Mononuclear cell (primary cell): ENCODE results near the gene ARHGAP26. TPM values are rescaled to one million over a fixed set of nuclear protein-coding genes. Genes with fewer than 3 reads are reported as not detected.
"Not testable (repeated sequence)": the region's sequence is repeated elsewhere in the genome, so short reads cannot be mapped to it uniquely, and the experiment has no call there.

Experiments used
- H3K27me3 ChIP-seq: 2 replicates; pipeline ENCODE4 v1.6.0; 2011; ENCODE audit warnings: low read length, control low read depth; ENCODE audit not compliant: insufficient read depth
- H3K4me1 ChIP-seq: 2 replicates; pipeline ENCODE4 v1.5.1; 2011; ENCODE audit warnings: mild to moderate bottlenecking, low read length, control low read depth; ENCODE audit not compliant: insufficient read depth
- H3K4me3 ChIP-seq: 2 replicates; pipeline ENCODE4 v1.5.1; 2011; ENCODE audit warnings: mild to moderate bottlenecking, low read length, moderate library complexity
- H3K9me3 ChIP-seq: 2 replicates; pipeline ENCODE4 v1.5.1; 2011; ENCODE audit warnings: low read depth, mild to moderate bottlenecking, control low read depth, low read length
- total RNA-seq: library from RNA; depleted of rRNA; stranded (reverse); fragments of >200 nt; gene quantifications from one replicate; pipeline ENCODE4 v1.2.3, GENCODE V29; 2012

Gene ARHGAP26
- total RNA-seq, 1 donor = 53.6 TPM

DNA sequence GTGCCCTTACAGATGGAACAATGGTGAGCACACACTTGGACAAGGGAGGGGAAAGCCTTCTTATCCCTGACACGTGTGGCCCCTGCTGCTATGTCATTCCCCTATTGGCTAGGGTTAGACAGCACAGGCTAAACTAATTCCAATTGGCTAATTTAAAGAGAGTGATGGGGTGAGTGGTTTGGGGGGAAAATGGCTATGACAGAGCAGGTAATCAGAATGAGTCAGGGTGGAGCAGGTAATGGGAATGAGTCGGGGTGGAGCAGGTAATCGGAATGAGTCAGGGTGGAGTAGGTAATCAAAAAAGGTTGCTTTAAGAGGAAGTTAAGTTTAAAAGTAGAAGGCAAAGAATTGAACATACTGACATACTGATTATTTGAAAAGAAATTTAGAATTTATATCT, 324.4 kb downstream of the ARHGAP26 start:
- not testable (repeated sequence) for H3K27me3 ChIP-seq, H3K4me3 ChIP-seq, H3K4me1 ChIP-seq, H3K9me3 ChIP-seq

DNA sequence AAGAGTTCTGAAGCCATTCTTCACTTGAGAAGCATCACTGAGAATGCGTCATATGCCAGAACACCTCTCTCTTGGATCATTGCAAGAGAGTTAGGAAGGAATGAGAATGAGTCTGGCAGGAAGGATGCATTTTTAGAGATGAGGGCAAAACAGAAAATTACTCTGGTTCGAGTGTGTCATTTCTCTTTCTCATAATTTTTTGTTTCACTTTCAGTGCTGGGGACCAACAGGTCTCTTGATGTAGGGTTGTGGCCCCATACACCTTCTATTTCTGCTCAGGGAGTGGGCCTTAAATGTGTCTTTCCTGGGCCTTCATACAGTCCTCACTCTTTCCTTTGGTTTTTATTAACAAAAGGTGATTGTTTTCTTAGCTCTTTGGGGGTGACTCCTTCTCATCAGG, 330.9 kb downstream of the ARHGAP26 start:
- no peaks in the 10 kb centered on the region for H3K27me3 ChIP-seq

DNA sequence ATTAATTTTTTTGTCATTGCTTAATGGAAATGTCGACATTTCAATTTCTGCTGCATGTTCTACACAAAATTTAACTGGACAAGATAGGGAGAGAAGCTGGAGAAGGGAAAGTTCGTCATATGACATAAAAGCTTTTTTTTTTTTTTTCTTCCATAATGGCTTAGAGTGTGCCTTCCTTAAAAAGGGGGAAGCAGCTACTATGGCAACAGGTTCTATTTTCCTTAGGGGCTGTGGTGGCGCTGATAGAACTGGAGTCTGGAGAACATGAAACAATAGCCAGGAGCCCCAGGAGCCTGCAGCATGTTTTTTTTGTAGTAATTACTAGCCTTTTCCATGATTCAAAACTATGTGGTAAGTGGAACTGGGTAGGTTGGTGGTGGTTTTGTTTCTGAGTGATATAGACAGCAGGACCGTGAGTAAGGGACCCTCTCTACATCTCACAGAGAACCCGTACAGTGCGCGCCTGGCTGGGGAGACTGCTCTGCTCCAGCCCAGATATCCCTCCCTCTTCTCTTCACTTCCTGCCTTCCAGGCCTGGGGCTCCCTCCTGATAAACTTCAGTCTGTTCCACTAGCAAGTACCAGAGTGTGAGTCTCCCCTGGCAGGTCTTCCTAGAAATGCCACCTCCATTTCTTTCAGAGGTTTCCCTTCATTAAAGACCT, 331.7 kb downstream of the ARHGAP26 start:
- Histone ChIP-seq H3K4me3 (no peak overlapping the region), H3K4me1 (peaks cover 12% of the 10 kb centered on the region), H3K9me3 (no peaks in the 10 kb centered on the region)

More for the DNA sequence above, 330.9 kb downstream of the ARHGAP26 start:
- Histone ChIP-seq H3K9me3 (no peaks in the 10 kb centered on the region), H3K4me3 (no peak overlapping the region), H3K4me1 (peaks cover 12% of the 10 kb centered on the region)

GRCh38 chr5:143102411-143102810, 332.2 kb downstream of the ARHGAP26 start:
- H3K4me1 ChIP-seq = peaks cover 12% of the 10 kb centered on the region
- no peak overlapping the region for H3K4me3 ChIP-seq
- no peaks in the 10 kb centered on the region for H3K9me3 ChIP-seq
- H3K27me3 ChIP-seq = no peaks in the 10 kb centered on the region

More for the DNA sequence above, 331.7 kb downstream of the ARHGAP26 start:
- no peaks in the 10 kb centered on the region for H3K27me3 ChIP-seq

DNA sequence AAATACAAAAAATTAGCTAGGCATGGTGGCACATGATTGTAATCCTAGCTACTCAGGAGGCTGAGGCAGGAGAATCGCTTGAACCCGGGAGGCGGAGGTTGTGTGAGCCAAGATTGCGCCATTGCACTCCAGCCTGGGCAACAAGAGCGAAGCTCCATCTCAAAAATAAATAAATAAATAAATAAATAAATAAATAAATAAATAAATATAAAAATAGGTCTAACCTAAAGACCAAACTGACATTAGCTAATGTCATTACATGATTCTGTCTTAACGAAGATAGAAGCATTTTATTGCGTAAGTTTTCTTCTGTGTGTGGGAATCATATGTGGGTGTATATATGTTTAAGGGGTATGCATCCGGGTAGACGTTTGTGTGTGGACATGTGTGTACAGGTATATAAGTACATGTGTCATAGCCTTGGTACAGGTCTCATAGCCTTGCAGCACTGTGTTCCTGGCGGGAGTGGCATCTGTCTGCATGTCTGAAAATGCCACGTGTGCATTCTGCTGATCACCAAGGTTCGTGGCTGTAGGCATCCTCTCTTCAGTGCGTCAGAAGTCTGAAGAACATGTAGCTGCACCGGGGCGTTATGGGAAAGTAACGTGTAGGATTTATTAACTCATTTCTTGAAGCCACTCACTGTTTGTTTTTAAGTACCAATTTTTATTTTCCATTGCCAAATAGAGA, 335.2 kb downstream of the ARHGAP26 start:
- Histone ChIP-seq H3K4me1 (peaks cover 18% of the 10 kb centered on the region), H3K27me3 (no peaks in the 10 kb centered on the region), H3K9me3 (no peaks in the 10 kb centered on the region), H3K4me3 (no peak overlapping the region)

DNA sequence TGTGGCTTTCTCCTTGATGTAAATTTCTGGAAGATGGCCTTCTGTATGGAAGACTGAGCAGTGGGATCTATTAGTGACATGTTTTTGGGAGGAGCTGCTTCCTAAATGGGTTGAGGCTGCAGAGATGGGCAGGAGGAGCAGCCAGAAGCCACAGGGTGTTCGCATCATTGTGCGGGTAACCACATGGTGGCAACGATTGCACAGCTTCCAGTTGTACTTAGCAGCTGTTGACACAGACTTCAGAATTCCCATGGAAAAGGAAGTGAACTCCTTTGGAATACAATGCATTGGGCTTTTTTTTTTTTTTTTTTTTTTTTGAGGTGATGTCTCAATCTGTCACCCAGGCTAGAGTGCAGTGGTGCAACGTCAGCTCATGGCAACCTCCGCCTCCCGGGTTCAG, 336.0 kb downstream of the ARHGAP26 start:
- Histone ChIP-seq H3K4me3 (no peak overlapping the region), H3K9me3 (no peaks in the 10 kb centered on the region), H3K4me1 (peaks cover 19% of the 10 kb centered on the region), H3K27me3 (no peaks in the 10 kb centered on the region)

GRCh38 chr5:143108498-143109128, 338.4 kb downstream of the ARHGAP26 start:
- Histone ChIP-seq H3K27me3 (no peaks in the 10 kb centered on the region), H3K4me1 (peaks cover 20% of the 10 kb centered on the region), H3K9me3 (no peaks in the 10 kb centered on the region), H3K4me3 (no peak overlapping the region)

- no peaks in the 10 kb centered on the region for H3K9me3 ChIP-seq
- H3K4me1 ChIP-seq = peaks cover 21% of the 10 kb centered on the region
- H3K27me3 ChIP-seq = no peaks in the 10 kb centered on the region
- H3K4me3 ChIP-seq = no peak overlapping the region
These were observed 340.4 kb downstream of the ARHGAP26 start for GRCh38 chr5:143110591-143110990.

GRCh38 chr5:143111799-143112198, 341.6 kb downstream of the ARHGAP26 start:
- H3K27me3 ChIP-seq = no peaks in the 10 kb centered on the region
- no peaks in the 10 kb centered on the region for H3K9me3 ChIP-seq
- H3K4me1 ChIP-seq = peaks cover 21% of the 10 kb centered on the region
- no peak overlapping the region for H3K4me3 ChIP-seq

- H3K4me1 ChIP-seq = peaks cover 31% of the 10 kb centered on the region
- no peak overlapping the region for H3K4me3 ChIP-seq
- H3K9me3 ChIP-seq = no peaks in the 10 kb centered on the region
- no peaks in the 10 kb centered on the region for H3K27me3 ChIP-seq
These were observed 343.3 kb downstream of the ARHGAP26 start for GRCh38 chr5:143113461-143113860.

GRCh38 chr5:143114481-143114880, 344.3 kb downstream of the ARHGAP26 start:
- Histone ChIP-seq H3K4me3 (no peak overlapping the region), H3K4me1 (peaks cover 41% of the 10 kb centered on the region), H3K27me3 (no peaks in the 10 kb centered on the region), H3K9me3 (no peaks in the 10 kb centered on the region)

DNA sequence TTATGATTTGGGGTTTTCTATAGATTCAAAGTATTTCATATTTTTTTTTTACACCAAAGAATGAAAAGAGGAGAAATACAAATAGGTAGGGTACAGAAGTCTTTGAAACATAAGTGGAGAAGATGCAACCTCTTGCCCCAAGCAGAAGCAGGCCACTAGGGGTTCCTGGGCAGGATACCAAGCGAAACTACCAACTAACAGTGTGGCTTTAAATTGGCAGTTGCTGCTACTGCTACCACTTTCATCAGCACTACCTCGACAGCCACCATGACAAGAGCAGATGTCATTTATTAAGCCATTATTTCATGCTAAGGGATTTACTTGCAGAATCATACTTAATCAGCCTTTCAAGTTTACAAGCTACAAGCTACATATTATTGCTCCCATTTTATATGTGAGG, 345.2 kb downstream of the ARHGAP26 start:
- peaks cover 37% of the 10 kb centered on the region for H3K4me1 ChIP-seq
- no peaks in the 10 kb centered on the region for H3K27me3 ChIP-seq

GRCh38 chr5:143116814-143117213, 346.6 kb downstream of the ARHGAP26 start:
- Histone ChIP-seq H3K9me3 (no peaks in the 10 kb centered on the region), H3K4me1 (peaks cover 29% of the 10 kb centered on the region), H3K27me3 (no peaks in the 10 kb centered on the region), H3K4me3 (no peak overlapping the region)

More for the DNA sequence above, 345.2 kb downstream of the ARHGAP26 start:
- no peaks in the 10 kb centered on the region for H3K9me3 ChIP-seq
- no peak overlapping the region for H3K4me3 ChIP-seq

- Histone ChIP-seq H3K4me1 (peaks cover 29% of the 10 kb centered on the region), H3K27me3 (no peaks in the 10 kb centered on the region), H3K9me3 (no peaks in the 10 kb centered on the region), H3K4me3 (no peak overlapping the region)
These were observed 347.6 kb downstream of the ARHGAP26 start for GRCh38 chr5:143117821-143118220.

GRCh38 chr5:143118222-143118621, 348.0 kb downstream of the ARHGAP26 start:
- H3K4me1 ChIP-seq = peaks cover 29% of the 10 kb centered on the region
- H3K27me3 ChIP-seq = no peaks in the 10 kb centered on the region
- no peak overlapping the region for H3K4me3 ChIP-seq
- no peaks in the 10 kb centered on the region for H3K9me3 ChIP-seq
